GM23248 (cell line): Measurements from ENCODE around the gene MAN2B2. TPM values are rescaled to one million over a fixed set of nuclear protein-coding genes. Genes with fewer than 3 reads are reported as not detected.
"Not testable (repeated sequence)": the region's sequence is repeated elsewhere in the genome, so short reads cannot be mapped to it uniquely, and the experiment has no call there.

Experiments
- DNase-seq: peaks from one replicate; pipeline ENCODE4 v3.0.0-alpha.2; 2015
- H2AFZ ChIP-seq: fragments of 200-600 bp; sonication (generic); 2 replicates; pipeline ENCODE4 v1.6.1; 2016; ENCODE audit warnings: antibody characterized with exemption
- H3F3A ChIP-seq: fragments of 200-600 bp; sonication (generic); 2 replicates; pipeline ENCODE4 v1.6.1; 2016; ENCODE audit warnings: mild to moderate bottlenecking, antibody characterized with exemption, mixed run types; ENCODE audit not compliant: insufficient read depth
- H3K27ac ChIP-seq: fragments of 200-600 bp; sonication (generic); 2 replicates; pipeline ENCODE4 v1.5.1; 2016; ENCODE audit warnings: mild to moderate bottlenecking
- H3K27me3 ChIP-seq: fragments of 200-600 bp; sonication (generic); replicated peaks from 2 replicates; pipeline ENCODE4 v1.6.1; 2016; ENCODE audit warnings: mild to moderate bottlenecking; ENCODE audit not compliant: insufficient read depth
- H3K36me3 ChIP-seq: fragments of 200-600 bp; sonication (generic); 2 replicates; pipeline ENCODE4 v1.6.1; 2016; ENCODE audit warnings: low read depth, mild to moderate bottlenecking
- H3K4me1 ChIP-seq: fragments of 200-600 bp; sonication (generic); 2 replicates; pipeline ENCODE4 v1.6.1; 2016; ENCODE audit warnings: mild to moderate bottlenecking; ENCODE audit not compliant: insufficient read depth
- H3K4me2 ChIP-seq: fragments of 200-600 bp; sonication (generic); one replicate; pipeline ENCODE4 v1.6.1; 2016; ENCODE audit warnings: mild to moderate bottlenecking; ENCODE audit not compliant: unreplicated experiment
- H3K4me3 ChIP-seq: fragments of 200-600 bp; sonication (generic); 2 replicates; pipeline ENCODE4 v1.5.1; 2016; ENCODE audit warnings: mild to moderate bottlenecking
- H3K79me2 ChIP-seq: fragments of 200-600 bp; sonication (generic); 2 replicates; pipeline ENCODE4 v1.6.1; 2016; ENCODE audit warnings: mild to moderate bottlenecking; ENCODE audit not compliant: insufficient read depth
- H3K9ac ChIP-seq: fragments of 200-600 bp; sonication (generic); 2 replicates; pipeline ENCODE4 v1.6.1; 2016; ENCODE audit warnings: mild to moderate bottlenecking
- H3K9me2 ChIP-seq: fragments of 200-600 bp; sonication (generic); 2 replicates; pipeline ENCODE4 v1.6.1; 2016; ENCODE audit warnings: mixed run types, mild to moderate bottlenecking, moderate library complexity; ENCODE audit not compliant: insufficient read depth
- H3K9me3 ChIP-seq: fragments of 200-600 bp; sonication (generic); one replicate; pipeline ENCODE4 v1.6.1; 2017; ENCODE audit warnings: low read depth
- H4K20me1 ChIP-seq: fragments of 200-600 bp; sonication (generic); 2 replicates; pipeline ENCODE4 v1.6.0; 2016; ENCODE audit not compliant: insufficient read depth
- EZH2 ChIP-seq: fragments of 200-600 bp; sonication (generic); IDR thresholded peaks from 2 replicates; pipeline ENCODE4 v1.6.1; 2018; ENCODE audit warnings: antibody characterized with exemption, mild to moderate bottlenecking; ENCODE audit not compliant: insufficient read depth, poor library complexity, severe bottlenecking
- EZH2phosphoT487 ChIP-seq: fragments of 200-600 bp; sonication (generic); IDR thresholded peaks from 2 replicates; pipeline ENCODE4 v1.6.1; 2018; ENCODE audit warnings: antibody characterized with exemption, moderate library complexity, mild to moderate bottlenecking, low read depth; ENCODE audit not compliant: insufficient read depth
- WGBS, 2 experiments: methylation state at CpG; one replicate each; pipeline ENCODE4 v1.1.6; 2015 to 2017; ENCODE audit warnings: low lambda C conversion rate in 2 of 2, low coverage in 1 of 2; ENCODE audit errors: missing lambda C conversion rate in 2 of 2; 5-methylcytosine and 5-hydroxymethylcytosine counted together
- in situ Hi-C: fragments of 300-500 bp; cut with MboI; formaldehyde crosslinking; loops from 2 replicates; pipeline ENCODE4 v1.15.0; 2020
- polyA plus RNA-seq: library from polyadenylated mRNA; unstranded; fragments of >200 nt; fragmentation: Nextera tagmentation; extraction: Ambion mirVana; gene quantifications from 2 replicates; pipeline ENCODE4 v1.2.1, GENCODE V29; 2016
- total RNA-seq: library from RNA; depleted of rRNA; stranded (reverse); fragments of >200 nt; shearing (Covaris generic); gene quantifications from 2 replicates; pipeline ENCODE4 v1.2.3, GENCODE V29; 2014

The MAN2B2 gene
- total and polyA plus RNA-seq, 2 experiments from 2014 or later, result 28.7 to 40.1 TPM

DNA sequence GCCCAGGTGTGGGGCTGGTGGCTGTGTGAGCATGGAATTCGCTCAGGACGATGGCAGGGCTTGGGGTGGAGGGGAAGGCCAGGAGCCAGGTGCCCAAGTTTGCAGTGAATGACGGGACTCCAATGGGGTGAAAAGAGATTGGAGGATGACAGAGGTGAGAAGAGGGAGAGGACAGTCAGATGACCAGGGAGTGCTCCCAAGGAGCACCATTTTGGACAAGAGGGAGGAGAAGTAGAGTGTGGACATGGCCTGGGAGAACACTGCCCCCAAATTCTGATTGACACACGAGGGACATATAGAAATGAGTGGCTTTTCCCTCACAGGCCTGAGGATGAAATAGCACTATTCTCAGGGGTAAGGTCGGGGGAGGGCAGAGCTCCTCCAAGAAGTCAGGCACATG is 72.2 kb downstream of the MAN2B2 start:
- H3K27me3 ChIP-seq, result no peaks in the 10 kb centered on the region
- no peak overlapping the region for H3K9ac ChIP-seq
- 58 to 60% methylated on average over 5 of the region's 5 CpGs for WGBS, 2 experiments
- TF ChIP-seq EZH2 (no peak), EZH2phosphoT487 (no peak)
- H3K9me3 ChIP-seq, result no peaks in the 10 kb centered on the region
- no peaks in the 10 kb centered on the region for H3K9me2 ChIP-seq
- peaks cover 2% of the 10 kb centered on the region; the same call in 1 of the 2 replicates for H4K20me1 ChIP-seq
- peaks cover 13% of the 10 kb centered on the region for H3K4me1 ChIP-seq
- peaks cover 27% of the 10 kb centered on the region for H3K79me2 ChIP-seq
- no peak overlapping the region for H3K27ac ChIP-seq
- no peak overlapping the region for H3K4me3 ChIP-seq
- in situ Hi-C loops, result no loop called here
- peaks cover 14% of the 10 kb centered on the region for H3F3A ChIP-seq
- H2AFZ ChIP-seq, result no peak overlapping the region
- H3K36me3 ChIP-seq, result peaks cover 11% of the 10 kb centered on the region
- DNase-seq, result no peak
- no peak overlapping the region for H3K4me2 ChIP-seq

DNA sequence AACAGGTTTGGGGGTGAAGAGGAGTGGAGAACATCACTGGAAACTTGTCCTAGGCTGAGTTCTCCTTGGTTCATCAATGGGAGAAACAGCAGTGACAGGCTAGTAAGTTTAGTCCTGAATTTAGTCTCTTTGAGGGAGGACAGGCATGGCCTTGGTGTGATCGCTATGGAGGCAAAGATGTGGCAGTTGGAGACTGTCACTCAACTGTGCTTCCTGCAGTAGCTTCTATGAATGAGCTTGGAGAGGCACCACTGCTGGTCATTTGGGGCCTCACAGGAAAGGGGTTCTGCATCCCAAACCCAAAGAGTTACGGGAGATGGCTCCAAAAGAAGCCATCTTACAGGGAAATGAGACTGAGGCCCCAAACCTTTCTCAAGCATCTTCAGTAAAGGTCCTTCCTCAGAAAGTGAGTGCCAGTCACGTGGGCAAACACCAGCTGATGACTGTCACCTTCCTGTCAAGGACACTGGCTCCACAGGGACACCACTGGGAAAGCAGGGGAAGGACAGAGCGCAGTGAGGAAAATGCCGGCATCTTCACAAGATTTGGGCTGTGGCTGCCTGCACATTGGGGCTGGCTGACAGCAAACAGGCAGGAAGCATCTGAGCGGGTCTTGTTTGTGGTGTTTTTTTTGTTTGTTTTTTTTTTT is 72.7 kb downstream of the MAN2B2 start:
- no peak for DNase-seq
- Histone ChIP-seq H3K9me3 (no peaks in the 10 kb centered on the region), H3K4me2 (no peak overlapping the region), H3K4me1 (peaks cover 7% of the 10 kb centered on the region), H3K4me3 (no peak overlapping the region), H3K9me2 (no peaks in the 10 kb centered on the region), H2AFZ (no peak overlapping the region), H3K36me3 (peaks cover 8% of the 10 kb centered on the region), H3K9ac (no peak overlapping the region), H3F3A (peaks cover 9% of the 10 kb centered on the region; the same call in 1 of the 2 replicates), H3K79me2 (peaks cover 22% of the 10 kb centered on the region), H3K27ac (no peak overlapping the region), H3K27me3 (no peaks in the 10 kb centered on the region), H4K20me1 (no peaks in the 10 kb centered on the region; the same call in 1 of the 2 replicates)
- in situ Hi-C loops, result no loop called here
- WGBS, 2 experiments, result 51 to 53% methylated on average over 6 of the region's 6 CpGs
- TF ChIP-seq EZH2 (no peak), EZH2phosphoT487 (no peak)

DNA sequence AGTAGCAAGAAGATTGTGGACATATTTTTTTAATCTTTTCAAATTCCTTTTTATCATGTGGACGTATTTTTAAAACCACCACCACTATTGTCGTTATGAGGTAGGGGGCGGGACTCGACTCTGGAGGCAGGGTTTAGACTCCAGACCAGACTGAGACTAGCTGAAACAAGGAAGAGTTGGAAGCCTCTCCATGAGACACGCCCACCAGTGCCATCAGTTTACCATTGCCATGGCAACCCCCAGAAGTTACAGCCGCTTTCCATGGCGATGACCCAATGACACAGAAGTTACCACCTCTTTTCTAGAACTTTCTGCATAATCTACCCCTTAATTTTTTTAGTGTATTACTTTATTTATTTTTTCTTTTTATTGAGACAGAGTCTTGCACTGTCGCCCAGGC is 74.2 kb downstream of the MAN2B2 start:
- Histone ChIP-seq H3K4me2 (no peak overlapping the region), H3F3A (0 out of 2 replicates have a peak, but pooled peaks cover 4% of the 10 kb centered on the region), H3K9ac (no peak overlapping the region), H2AFZ (no peak overlapping the region), H3K9me3 (no peaks in the 10 kb centered on the region), H3K27ac (no peak overlapping the region), H3K9me2 (no peaks in the 10 kb centered on the region), H3K36me3 (no peaks in the 10 kb centered on the region), H3K4me1 (no peaks in the 10 kb centered on the region), H3K27me3 (no peaks in the 10 kb centered on the region), H4K20me1 (no peaks in the 10 kb centered on the region), H3K4me3 (no peak overlapping the region), H3K79me2 (peaks cover 7% of the 10 kb centered on the region)
- 71 to 74% methylated on average over 8 of the region's 8 CpGs for WGBS, 2 experiments
- no peak for DNase-seq
- in situ Hi-C loops, result no loop called here
- no peak for TF ChIP-seq EZH2phosphoT487
- no peak for TF ChIP-seq EZH2

DNA sequence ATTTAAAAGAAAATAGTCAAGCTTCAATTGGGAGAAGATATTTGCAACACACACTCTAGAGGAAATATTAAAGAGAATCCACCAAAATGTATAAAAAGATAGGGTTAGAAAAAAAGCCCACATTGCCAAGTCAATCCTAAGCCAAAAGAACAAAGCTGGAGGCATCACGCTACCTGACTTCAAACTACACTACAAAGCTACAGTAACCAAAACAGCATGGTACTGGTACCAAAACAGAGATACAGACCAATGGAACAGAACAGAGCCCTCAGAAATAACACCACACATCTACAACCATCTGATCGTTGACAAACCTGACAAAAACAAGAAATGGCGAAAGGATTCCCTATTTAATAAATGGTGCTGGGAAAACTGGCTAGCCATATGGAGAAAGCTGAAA is 79.2 kb downstream of the MAN2B2 start:
- H3K9ac ChIP-seq, H3F3A ChIP-seq, H3K4me1 ChIP-seq, H3K79me2 ChIP-seq, H2AFZ ChIP-seq, DNase-seq, H3K4me2 ChIP-seq, H3K27me3 ChIP-seq, H3K9me2 ChIP-seq, H3K4me3 ChIP-seq, H3K27ac ChIP-seq, H4K20me1 ChIP-seq, H3K9me3 ChIP-seq, H3K36me3 ChIP-seq, in situ Hi-C loops: not testable (repeated sequence)
- 31 to 41% methylated on average over 2 to 3 of the region's 3 CpGs for WGBS, 2 experiments

DNA sequence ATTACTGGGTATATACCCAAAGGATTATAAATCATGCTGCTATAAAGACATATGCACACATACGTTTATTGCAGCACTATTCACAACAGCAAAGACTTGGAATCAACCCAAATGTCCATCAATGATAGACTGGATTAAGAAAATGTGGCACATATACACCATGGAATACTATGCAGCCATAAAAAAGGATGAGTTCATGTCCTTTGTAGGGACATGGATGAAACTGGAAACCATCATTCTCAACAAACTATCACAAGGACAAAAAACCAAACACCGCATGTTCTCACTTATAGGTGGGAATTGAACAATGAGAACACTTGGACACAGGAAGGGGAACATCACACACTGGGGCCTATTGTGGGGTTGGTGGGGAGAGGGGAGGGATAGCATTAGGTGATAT is 80.3 kb downstream of the MAN2B2 start:
- DNase-seq, H3K27me3 ChIP-seq, H4K20me1 ChIP-seq, H3K36me3 ChIP-seq, H3K9me2 ChIP-seq, H3F3A ChIP-seq, H2AFZ ChIP-seq, H3K27ac ChIP-seq, H3K4me2 ChIP-seq, H3K4me3 ChIP-seq, H3K4me1 ChIP-seq, H3K9me3 ChIP-seq, in situ Hi-C loops, H3K79me2 ChIP-seq, H3K9ac ChIP-seq: not testable (repeated sequence)
- 74 to 89% methylated on average over 2 of the region's 2 CpGs for WGBS, 2 experiments
